HepG2 (cell line): Measurements from ENCODE around the gene RFX2. TPM values are rescaled to one million over a fixed set of nuclear protein-coding genes. Genes with fewer than 3 reads are reported as not detected.

Source experiments
- FOXK1 ChIP-seq: sonication (generic); formaldehyde crosslinking; IDR thresholded peaks from 2 replicates; pipeline ENCODE4 v1.4.0; 2020; ENCODE audit warnings: low read depth, missing genetic modification reagents, borderline replicate concordance
- HMG20A ChIP-seq: IDR thresholded peaks from 2 replicates; pipeline ENCODE4 v1.6.1; 2016; ENCODE audit warnings: borderline replicate concordance
- HOMEZ ChIP-seq: IDR thresholded peaks from 2 replicates; pipeline ENCODE4 v1.6.1; 2016; ENCODE audit warnings: low read depth
- IRF2 ChIP-seq: IDR thresholded peaks from 2 replicates; pipeline ENCODE4 v1.6.1; 2018; ENCODE audit warnings: missing genetic modification reagents, missing compliant biosample characterization
- KLF9 ChIP-seq: IDR thresholded peaks from 2 replicates; pipeline ENCODE4 v1.6.1; 2016; ENCODE audit warnings: low read depth
- LRRFIP1 ChIP-seq: sonication (generic); formaldehyde crosslinking; conservative IDR thresholded peaks from 2 replicates; pipeline ENCODE4 v1.4.0; 2020; ENCODE audit warnings: missing genetic modification reagents
- MAX ChIP-seq: IDR thresholded peaks from 2 replicates; pipeline ENCODE4 v1.6.1; 2012; ENCODE audit warnings: inconsistent platforms
- MYNN ChIP-seq: sonication (generic); formaldehyde crosslinking; IDR thresholded peaks from 2 replicates; pipeline ENCODE4 v1.4.0; 2020; ENCODE audit warnings: mild to moderate bottlenecking, low read depth, missing genetic modification reagents
- NFE2 ChIP-seq: sonication (generic); formaldehyde crosslinking; IDR thresholded peaks from 2 replicates; pipeline ENCODE4 v1.4.0; 2020; ENCODE audit warnings: missing genetic modification reagents
- NFKB2 ChIP-seq: sonication (generic); formaldehyde crosslinking; IDR thresholded peaks from 2 replicates; pipeline ENCODE4 v1.4.0; 2020; ENCODE audit warnings: missing genetic modification reagents, borderline replicate concordance
- POLR2AphosphoS2 ChIP-seq: IDR thresholded peaks from 2 replicates; pipeline ENCODE4 v1.6.1; 2011; ENCODE audit warnings: low read depth, low read length, improper control_type of control experiment
- SP5 ChIP-seq: IDR thresholded peaks from 2 replicates; pipeline ENCODE4 v1.6.1; 2016; ENCODE audit warnings: low read depth, borderline replicate concordance
- TCF7 ChIP-seq: sonication (generic); IDR thresholded peaks from 2 replicates; pipeline ENCODE4 v1.6.1; 2016; ENCODE audit warnings: antibody characterized with exemption, low read depth
- TRIM22 ChIP-seq: fragments of 450-650 bp; IDR thresholded peaks from 2 replicates; pipeline ENCODE4 v1.6.1; 2017
- ZFP62 ChIP-seq: sonication (generic); formaldehyde crosslinking; IDR thresholded peaks from 2 replicates; pipeline ENCODE4 v1.4.0; 2020; ENCODE audit warnings: missing genetic modification reagents
- ZMYM4 ChIP-seq: sonication (generic); formaldehyde crosslinking; IDR thresholded peaks from 2 replicates; pipeline ENCODE4 v1.8.1; 2023; ENCODE audit warnings: mild to moderate bottlenecking, missing genetic modification reagents
- ZNF24 ChIP-seq: fragments of 450-650 bp; IDR thresholded peaks from 2 replicates; pipeline ENCODE4 v1.6.1; 2017; ENCODE audit warnings: antibody characterized with exemption, mild to moderate bottlenecking
- ZNF264 ChIP-seq: sonication (generic); formaldehyde crosslinking; IDR thresholded peaks from 2 replicates; pipeline ENCODE4 v1.4.0; 2020; ENCODE audit warnings: missing genetic modification reagents
- ZNF331 ChIP-seq: sonication (generic); formaldehyde crosslinking; IDR thresholded peaks from 2 replicates; pipeline ENCODE4 v1.4.0; 2020; ENCODE audit warnings: missing genetic modification reagents
- ZNF335 ChIP-seq: sonication (generic); formaldehyde crosslinking; IDR thresholded peaks from 2 replicates; pipeline ENCODE4 v1.4.0; 2020; ENCODE audit warnings: missing genetic modification reagents
- ZNF431 ChIP-seq: sonication (generic); formaldehyde crosslinking; IDR thresholded peaks from 2 replicates; pipeline ENCODE4 v1.9.0; 2022; ENCODE audit warnings: missing genetic modification reagents, low read depth, mild to moderate bottlenecking, borderline replicate concordance
- ZNF546 ChIP-seq: sonication (generic); formaldehyde crosslinking; conservative IDR thresholded peaks from 2 replicates; pipeline ENCODE4 v1.8.1; 2023; ENCODE audit warnings: mild to moderate bottlenecking, missing genetic modification reagents
- ZNF580 ChIP-seq: IDR thresholded peaks from 2 replicates; pipeline ENCODE4 v1.6.1; 2016; ENCODE audit warnings: low read depth, borderline replicate concordance
- ZNF605 ChIP-seq: sonication (generic); formaldehyde crosslinking; IDR thresholded peaks from 2 replicates; pipeline ENCODE4 v1.8.0; 2022; ENCODE audit warnings: mild to moderate bottlenecking, missing genetic modification reagents
- ZNF772 ChIP-seq: sonication (generic); formaldehyde crosslinking; IDR thresholded peaks from 2 replicates; pipeline ENCODE4 v1.5.0; 2020; ENCODE audit warnings: mild to moderate bottlenecking, missing genetic modification reagents
- ZNF839 ChIP-seq: sonication (generic); formaldehyde crosslinking; IDR thresholded peaks from 2 replicates; pipeline ENCODE4 v1.4.0; 2020; ENCODE audit warnings: missing genetic modification reagents, mild to moderate bottlenecking, borderline replicate concordance
- ZSCAN22 ChIP-seq: sonication (generic); formaldehyde crosslinking; IDR thresholded peaks from 2 replicates; pipeline ENCODE4 v1.4.0; 2020; ENCODE audit warnings: mild to moderate bottlenecking, missing genetic modification reagents
- polyA plus RNA-seq, 8 experiments: library from polyadenylated mRNA; depleted of rRNA in 3 of 8; stranded (reverse) in 7 of 8; unstranded in 1 of 8; fragments of >200 nt; fragmentation: Illumina TruSeq in 4 of 8; extraction: Trizol in 4 of 8; gene quantifications; 2 replicates each; pipeline versions ENCODE4 v1.2.1 to v1.2.3, GENCODE V29; 2011 to 2016; ENCODE audit warnings: low read depth in 4 of 8, missing spikeins in 1 of 8, mixed read lengths in 1 of 8; ENCODE audit not compliant: insufficient read depth in 1 of 8
- total RNA-seq, 5 experiments: library from RNA; depleted of rRNA; stranded (reverse); fragments of >200 nt; fragmentation: Illumina TruSeq; extraction: Trizol; gene quantifications; 2 replicates each; pipeline ENCODE4 v1.2.3, GENCODE V29; 2016; ENCODE audit warnings: low read depth in 1 of 5

The RFX2 gene
- total and polyA plus RNA-seq, 2 of the 13 experiments (the other 11 are each of a cell fraction or from before 2014, with no cell fraction given): 2.8 to 3.3 TPM

GRCh38 chr19:5977785-5978605, 132.3 kb downstream of the RFX2 start, which contains the start of gene RANBP3 (continued):
- TF ChIP-seq HOMEZ (CRISPR knock-in tag) (peak; percentile 99), ZNF839 (CRISPR knock-in tag) (peak; percentile 100), MYNN (peak; percentile 98; the same call in 1 of the 2 replicates), ZNF264 (CRISPR knock-in tag) (peak; percentile 99), ZNF24 (no peak), ZNF546 (CRISPR knock-in tag) (peak; percentile 100), ZFP62 (CRISPR knock-in tag) (no peak), ZMYM4 (CRISPR knock-in tag) (peak; percentile 95), IRF2 (CRISPR knock-in tag) (peak; percentile 99), NFE2 (peak; percentile 73; the same call in 1 of the 2 replicates), TRIM22 (no peak), ZNF431 (CRISPR knock-in tag) (peak; percentile 100), TCF7 (no peak), MAX (peak; percentile 100), FOXK1 (peak; percentile 67; the same call in 1 of the 2 replicates), ZNF335 (peak; percentile 97), ZNF605 (CRISPR knock-in tag) (peak; percentile 100), ZNF772 (CRISPR knock-in tag) (peak; percentile 100), POLR2AphosphoS2 (no peak), SP5 (CRISPR knock-in tag) (peak; percentile 96), ZSCAN22 (CRISPR knock-in tag) (peak; percentile 96), ZNF331 (peak; percentile 99), HMG20A (peak; percentile 50; the same call in 1 of the 2 replicates), NFKB2 (CRISPR knock-in tag) (peak; percentile 100), ZNF580 (CRISPR knock-in tag) (peak; percentile 100), LRRFIP1 (peak; percentile 95), KLF9 (peak; percentile 100)
